ENCODE data around the gene PER2. TPM values are rescaled to one million over a fixed set of nuclear protein-coding genes. Genes with fewer than 3 reads are reported as not detected.

PER2 gene
- total and polyA plus RNA-seq, 2 of the 13 experiments (the other 11 are each of a cell fraction or from before 2014, with no cell fraction given): 5.1 to 9.4 TPM

- TF ChIP-seq AGO1 (IDR thresholded peaks at IDR 0.05; ENCODE audit: low read depth, low read length, poor library complexity, severe bottlenecking): no peak
- 0 out of 2 replicates have a peak, but pooled peaks have one; percentile 32 for TF ChIP-seq IRF2 (CRISPR knock-in tag; IDR thresholded peaks at IDR 0.05)
- TF ChIP-seq ZSCAN21 (CRISPR knock-in tag; IDR thresholded peaks at IDR 0.05; ENCODE audit: borderline replicate concordance): no peak
- 0 out of 2 replicates have a peak, but pooled peaks have one; percentile 26 for TF ChIP-seq HOMEZ (CRISPR knock-in tag; IDR thresholded peaks at IDR 0.05; ENCODE audit: low read depth)
- TF ChIP-seq NFE2L1 (CRISPR knock-in tag; IDR thresholded peaks at IDR 0.05; ENCODE audit: borderline replicate concordance): no peak
- TF ChIP-seq HOXA3 (CRISPR knock-in tag; IDR thresholded peaks at IDR 0.05): peak; percentile 36; the same call in 1 of the 2 replicates
- no peak for TF ChIP-seq ZNF33A (CRISPR knock-in tag; IDR thresholded peaks at IDR 0.05; ENCODE audit: borderline replicate concordance)
- no peak for TF ChIP-seq ZNF143 (CRISPR knock-in tag; IDR thresholded peaks at IDR 0.05)
- 0 out of 2 replicates have a peak, but pooled peaks have one; percentile 36 for TF ChIP-seq FOXJ3 (CRISPR knock-in tag; IDR thresholded peaks at IDR 0.05; ENCODE audit: borderline replicate concordance)
- no peak for TF ChIP-seq BRF2 (CRISPR knock-in tag; IDR thresholded peaks at IDR 0.05)
- TF ChIP-seq WIZ (CRISPR knock-in tag; IDR thresholded peaks at IDR 0.05): no peak
- no peak for TF ChIP-seq PAX8 (CRISPR knock-in tag; IDR thresholded peaks at IDR 0.05; ENCODE audit: borderline replicate concordance)
- no peak for TF ChIP-seq ZNF556 (CRISPR knock-in tag; IDR thresholded peaks at IDR 0.05; ENCODE audit: borderline replicate concordance)
- no peak for TF ChIP-seq KAT7 (CRISPR knock-in tag; IDR thresholded peaks at IDR 0.05; ENCODE audit: borderline replicate concordance)
- TF ChIP-seq GABPA (IDR thresholded peaks at IDR 0.05; ENCODE audit: low read depth, low read length): no peak
- no peak for TF ChIP-seq GABPA (CRISPR knock-in tag; IDR thresholded peaks at IDR 0.05; ENCODE audit: low read depth)
- TF ChIP-seq MLXIP (CRISPR knock-in tag; IDR thresholded peaks at IDR 0.05; ENCODE audit: borderline replicate concordance): no peak
- no peak for TF ChIP-seq MYNN (CRISPR knock-in tag; IDR thresholded peaks at IDR 0.05; ENCODE audit: low read depth)
- no peak for TF ChIP-seq SMAD1 (CRISPR knock-in tag; IDR thresholded peaks at IDR 0.05; ENCODE audit: borderline replicate concordance, low read depth)
- no peak for TF ChIP-seq ZNF326 (CRISPR knock-in tag; IDR thresholded peaks at IDR 0.05; ENCODE audit: borderline replicate concordance)
- no peak for TF ChIP-seq CHD2 (IDR thresholded peaks at IDR 0.05; ENCODE audit: low read depth, low read length)
- TF ChIP-seq ZNF530 (CRISPR knock-in tag; IDR thresholded peaks at IDR 0.05; ENCODE audit: low read depth): no peak
- TF ChIP-seq NFIC (IDR thresholded peaks at IDR 0.05; ENCODE audit: low read length): no peak
- no peak for TF ChIP-seq IRF1 (CRISPR knock-in tag; IDR thresholded peaks at IDR 0.05; ENCODE audit: low read depth)
- TF ChIP-seq EP300 (IDR thresholded peaks at IDR 0.05; ENCODE audit: low read depth in 2 of 2, low read length in 2 of 2): no peak
- no peak for TF ChIP-seq EP300 (CRISPR knock-in tag; IDR thresholded peaks at IDR 0.05; ENCODE audit: borderline replicate concordance)
These were observed 1.7 kb upstream of the PER2 start (continued) for GRCh38 chr2:238290091-238290509.
